K562 (cell line): ENCODE measurements around the gene ARHGAP12. TPM values are rescaled to one million over a fixed set of nuclear protein-coding genes. Genes with fewer than 3 reads are reported as not detected.
A peak's percentile ranks its signal among the peaks of the same experiment; 100 is the strongest.

ENCODE experiments used
- ATF7 ChIP-seq: fragments of 450-650 bp; IDR thresholded peaks from 2 replicates; pipeline ENCODE4 v1.7.1; 2014; ENCODE audit warnings: mild to moderate bottlenecking, moderate library complexity
- CREB1 ChIP-seq, 2 experiments: sonication (generic) in 1 of 2; formaldehyde crosslinking in 1 of 2; IDR thresholded peaks; 2 replicates each; pipeline versions ENCODE4 v1.6.1 to v1.8.0; 2012 to 2022; ENCODE audit warnings: inconsistent platforms in 1 of 2, mild to moderate bottlenecking in 1 of 2, missing genetic modification reagents in 1 of 2, moderate library complexity in 1 of 2
- CTBP1 ChIP-seq: fragments of 450-650 bp; IDR thresholded peaks from 2 replicates; pipeline ENCODE4 v1.6.1; 2016; ENCODE audit warnings: borderline replicate concordance
- EP400 ChIP-seq: fragments of 450-650 bp; IDR thresholded peaks from 2 replicates; pipeline ENCODE4 v1.6.1; 2017; ENCODE audit warnings: antibody characterized with exemption, mild to moderate bottlenecking, moderate library complexity
- HDAC6 ChIP-seq: IDR thresholded peaks from 2 replicates; pipeline ENCODE4 v1.6.1; 2012; ENCODE audit warnings: low read depth, mild to moderate bottlenecking, control low read depth, inconsistent platforms, low read length, moderate library complexity
- KDM5B ChIP-seq: fragments of 200-600 bp; sonication (generic); IDR thresholded peaks from 2 replicates; pipeline ENCODE4 v1.6.1; 2012; ENCODE audit warnings: low read depth, mild to moderate bottlenecking, moderate library complexity, low read length, control low read depth, inconsistent platforms; ENCODE audit not compliant: insufficient replicate concordance
- MECOM ChIP-seq: fragments of 250-450 bp; sonication (Bioruptor Pico); IDR thresholded peaks from 2 replicates; pipeline ENCODE4 v1.8.0; 2022; ENCODE audit warnings: inconsistent platforms
- MYC ChIP-seq, 2 experiments: fragments of 250-450 bp in 1 of 2; sonication (Bioruptor Pico) in 1 of 2; IDR thresholded peaks; 2 replicates each; pipeline versions ENCODE4 v1.5.1 to v1.6.1; 2012 to 2021; ENCODE audit warnings: low read depth in 2 of 2, borderline replicate concordance in 1 of 2, improper control_type of control experiment in 1 of 2, low read length in 1 of 2, mild to moderate bottlenecking in 1 of 2, moderate library complexity in 1 of 2
- PCBP1 ChIP-seq: fragments of 200-400 bp; formaldehyde crosslinking; IDR thresholded peaks from 2 replicates; pipeline ENCODE4 v1.6.1; 2018; ENCODE audit warnings: mild to moderate bottlenecking, low read depth, low read length; ENCODE audit not compliant: poor library complexity, severe bottlenecking
- PML ChIP-seq: IDR thresholded peaks from 2 replicates; pipeline ENCODE4 v1.6.1; 2012; ENCODE audit warnings: low read length, inconsistent platforms
- RBFOX2 ChIP-seq: fragments of 200-400 bp; formaldehyde crosslinking; IDR thresholded peaks from 2 replicates; pipeline ENCODE4 v1.6.1; 2017; ENCODE audit warnings: low read depth, mild to moderate bottlenecking, low read length, moderate library complexity
- SMARCC2 ChIP-seq: fragments of 450-650 bp; IDR thresholded peaks from 2 replicates; pipeline ENCODE4 v1.6.1; 2017; ENCODE audit warnings: antibody characterized with exemption, moderate library complexity, mild to moderate bottlenecking, low read depth
- TAF9B ChIP-seq: fragments of 450-650 bp; IDR thresholded peaks from 2 replicates; pipeline ENCODE4 v1.6.1; 2018; ENCODE audit warnings: mild to moderate bottlenecking; ENCODE audit not compliant: partially characterized antibody
- YY1 ChIP-seq, 3 experiments: IDR thresholded peaks; 2 replicates each; pipeline ENCODE4 v1.6.1; 2011; ENCODE audit warnings: low read length in 2 of 3, mild to moderate bottlenecking in 2 of 3, moderate library complexity in 2 of 3, borderline replicate concordance in 1 of 3, control low read depth in 1 of 3, low read depth in 1 of 3; ENCODE audit not compliant: insufficient read depth in 3 of 3, insufficient replicate concordance in 2 of 3, control insufficient read depth in 1 of 3, insufficient read length in 1 of 3; ENCODE audit errors: extremely low read depth in 1 of 3
- ZNF143 ChIP-seq: sonication (generic); formaldehyde crosslinking; IDR thresholded peaks from 2 replicates; pipeline ENCODE4 v1.9.0; 2022; ENCODE audit warnings: mild to moderate bottlenecking, missing genetic modification reagents
- ZNF175 ChIP-seq: fragments of 200-800 bp; sonication (Bioruptor generic); IDR thresholded peaks from 2 replicates; pipeline ENCODE4 v1.6.1; 2016; ENCODE audit warnings: low read depth, mild to moderate bottlenecking, missing genetic modification characterization, missing compliant biosample characterization
- ZNF347 ChIP-seq: fragments of 450-650 bp; formaldehyde crosslinking; IDR thresholded peaks from 2 replicates; pipeline ENCODE4 v1.4.0; 2020; ENCODE audit warnings: low read depth, mild to moderate bottlenecking, moderate library complexity
- ZNF695 ChIP-seq: fragments of 450-650 bp; formaldehyde crosslinking; IDR thresholded peaks from 2 replicates; pipeline ENCODE4 v1.4.0; 2020; ENCODE audit warnings: mild to moderate bottlenecking, moderate library complexity
- ZNF785 ChIP-seq: fragments of 250-450 bp; sonication (Bioruptor Pico); IDR thresholded peaks from 2 replicates; pipeline ENCODE4 v1.4.0; 2020; ENCODE audit warnings: mild to moderate bottlenecking
- polyA plus RNA-seq, 8 experiments: library from polyadenylated mRNA; depleted of rRNA in 4 of 8; stranded (reverse) in 5 of 8; unstranded in 3 of 8; fragments of >200 nt; fragmentation: Nextera tagmentation in 2 of 8; fragmentation: Illumina TruSeq in 1 of 8; extraction: Ambion mirVana in 2 of 8; extraction: Trizol in 1 of 8; gene quantifications; 2 replicates each; pipeline versions ENCODE4 v1.2.1 to v1.2.3, GENCODE V29; 2011 to 2014; ENCODE audit warnings: inconsistent platforms in 1 of 8, missing spikeins in 1 of 8
- total RNA-seq, 7 experiments: library from RNA; depleted of rRNA in 6 of 7; stranded (reverse); fragments of >200 nt in 6 of 7; fragmentation: Illumina TruSeq in 2 of 7; extraction: Trizol in 2 of 7; gene quantifications; 2 replicates each; pipeline versions ENCODE4 v1.2.1 to v1.2.3, GENCODE V29; 2011 to 2021; ENCODE audit warnings: low replicate concordance in 1 of 7
- TF ChIP-seq, protein P1 (sequence below): fragments of 250-450 bp; sonication (Bioruptor Pico); IDR thresholded peaks from 2 replicates; pipeline ENCODE4 v1.9.0; 2021; ENCODE audit warnings: mild to moderate bottlenecking, inconsistent platforms
- TF ChIP-seq, protein P2 (sequence below): fragments of 150-350 bp; conservative IDR thresholded peaks from 2 replicates; pipeline ENCODE4 v1.6.1; 2014; ENCODE audit warnings: low read length

ARHGAP12 gene
- total and polyA plus RNA-seq, 9 of the 15 experiments (the other 6 are each of a cell fraction or from before 2014, with no cell fraction given) = 4.4 to 18.7 (median 10.1) TPM

DNA sequence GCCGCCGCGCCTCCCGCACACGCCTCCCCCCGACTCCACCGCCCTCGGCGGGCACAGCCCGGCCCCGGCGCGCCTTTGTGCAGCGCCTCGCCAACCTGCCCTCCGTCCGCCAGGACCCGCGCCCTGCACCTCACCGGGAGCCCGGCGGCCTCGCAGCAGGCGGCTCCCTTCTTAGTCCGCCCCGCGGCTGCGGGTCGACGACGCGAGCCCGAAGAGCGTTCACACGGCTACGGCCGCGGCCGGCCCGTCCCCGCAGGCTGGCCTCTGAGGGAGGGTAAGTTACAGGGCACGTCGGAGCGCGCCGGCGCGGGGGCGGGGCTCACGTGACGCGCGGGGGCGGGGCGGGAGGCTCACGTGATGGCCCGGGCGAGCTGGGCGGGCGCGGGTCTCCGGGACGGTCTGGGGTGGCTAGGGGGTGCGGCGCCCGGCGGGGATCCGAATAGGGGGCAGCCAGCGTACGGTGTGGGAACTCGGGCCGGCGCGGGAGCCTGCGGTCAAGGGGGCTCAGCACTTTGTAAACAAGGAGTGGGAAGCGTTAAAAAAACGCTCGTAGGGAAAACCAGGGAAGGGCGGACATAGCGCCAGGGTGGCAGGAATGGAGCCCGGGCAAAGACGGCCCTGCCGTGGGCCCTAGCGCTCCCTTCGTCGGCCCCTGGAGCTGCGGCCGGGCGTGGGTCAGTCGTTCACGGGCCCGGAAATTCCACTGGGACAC, at the start of gene ARHGAP12 (continued):
- TF ChIP-seq ZNF143 (CRISPR knock-in tag) (0 out of 2 replicates have a peak, but pooled peaks have one; percentile 29), YY1 (IDR thresholded peaks at IDR 0.05; ENCODE audit: borderline replicate concordance in 1 of 3, control insufficient read depth in 1 of 3, extremely low read depth in 1 of 3, insufficient read depth in 3 of 3, insufficient read length in 1 of 3, insufficient replicate concordance in 2 of 3, low read depth in 1 of 3, low read length in 2 of 3) (peak in 1 of 3 experiments; percentile 17), CREB1 (IDR thresholded peaks at IDR 0.05) (0 out of 2 replicates have a peak, but pooled peaks have one; percentile 42), CREB1 (CRISPR knock-in tag; IDR thresholded peaks at IDR 0.05) (0 out of 2 replicates have a peak, but pooled peaks have one; percentile 37), RBFOX2 (peak; percentile 81), MYC (IDR thresholded peaks at IDR 0.05; ENCODE audit: low read depth, low read length) (no peak), MYC (CRISPR knock-in tag; IDR thresholded peaks at IDR 0.05; ENCODE audit: borderline replicate concordance, low read depth) (peak; percentile 81; the same call in 1 of the 2 replicates), KDM5B (peak; percentile 90), HDAC6 (no peak), ZNF347 (no peak), MECOM (no peak), TAF9B (no peak), SMARCC2 (0 out of 2 replicates have a peak, but pooled peaks have one; percentile 16), ZNF785 (no peak), PCBP1 (peak; percentile 32), ZNF175 (CRISPR knock-in tag) (no peak), CTBP1 (peak; percentile 78), PML (peak; percentile 56; the same call in 1 of the 2 replicates), ZNF695 (CRISPR knock-in tag) (0 out of 2 replicates have a peak, but pooled peaks have one; percentile 16), EP400 (peak; percentile 19; the same call in 1 of the 2 replicates), ATF7 (0 out of 2 replicates have a peak, but pooled peaks have one; percentile 13)
- TF ChIP-seq, protein P1, sequence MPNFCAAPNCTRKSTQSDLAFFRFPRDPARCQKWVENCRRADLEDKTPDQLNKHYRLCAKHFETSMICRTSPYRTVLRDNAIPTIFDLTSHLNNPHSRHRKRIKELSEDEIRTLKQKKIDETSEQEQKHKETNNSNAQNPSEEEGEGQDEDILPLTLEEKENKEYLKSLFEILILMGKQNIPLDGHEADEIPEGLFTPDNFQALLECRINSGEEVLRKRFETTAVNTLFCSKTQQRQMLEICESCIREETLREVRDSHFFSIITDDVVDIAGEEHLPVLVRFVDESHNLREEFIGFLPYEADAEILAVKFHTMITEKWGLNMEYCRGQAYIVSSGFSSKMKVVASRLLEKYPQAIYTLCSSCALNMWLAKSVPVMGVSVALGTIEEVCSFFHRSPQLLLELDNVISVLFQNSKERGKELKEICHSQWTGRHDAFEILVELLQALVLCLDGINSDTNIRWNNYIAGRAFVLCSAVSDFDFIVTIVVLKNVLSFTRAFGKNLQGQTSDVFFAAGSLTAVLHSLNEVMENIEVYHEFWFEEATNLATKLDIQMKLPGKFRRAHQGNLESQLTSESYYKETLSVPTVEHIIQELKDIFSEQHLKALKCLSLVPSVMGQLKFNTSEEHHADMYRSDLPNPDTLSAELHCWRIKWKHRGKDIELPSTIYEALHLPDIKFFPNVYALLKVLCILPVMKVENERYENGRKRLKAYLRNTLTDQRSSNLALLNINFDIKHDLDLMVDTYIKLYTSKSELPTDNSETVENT (CRISPR knock-in tag) = peak; percentile 55; the same call in 1 of the 2 replicates
- TF ChIP-seq, protein P2, sequence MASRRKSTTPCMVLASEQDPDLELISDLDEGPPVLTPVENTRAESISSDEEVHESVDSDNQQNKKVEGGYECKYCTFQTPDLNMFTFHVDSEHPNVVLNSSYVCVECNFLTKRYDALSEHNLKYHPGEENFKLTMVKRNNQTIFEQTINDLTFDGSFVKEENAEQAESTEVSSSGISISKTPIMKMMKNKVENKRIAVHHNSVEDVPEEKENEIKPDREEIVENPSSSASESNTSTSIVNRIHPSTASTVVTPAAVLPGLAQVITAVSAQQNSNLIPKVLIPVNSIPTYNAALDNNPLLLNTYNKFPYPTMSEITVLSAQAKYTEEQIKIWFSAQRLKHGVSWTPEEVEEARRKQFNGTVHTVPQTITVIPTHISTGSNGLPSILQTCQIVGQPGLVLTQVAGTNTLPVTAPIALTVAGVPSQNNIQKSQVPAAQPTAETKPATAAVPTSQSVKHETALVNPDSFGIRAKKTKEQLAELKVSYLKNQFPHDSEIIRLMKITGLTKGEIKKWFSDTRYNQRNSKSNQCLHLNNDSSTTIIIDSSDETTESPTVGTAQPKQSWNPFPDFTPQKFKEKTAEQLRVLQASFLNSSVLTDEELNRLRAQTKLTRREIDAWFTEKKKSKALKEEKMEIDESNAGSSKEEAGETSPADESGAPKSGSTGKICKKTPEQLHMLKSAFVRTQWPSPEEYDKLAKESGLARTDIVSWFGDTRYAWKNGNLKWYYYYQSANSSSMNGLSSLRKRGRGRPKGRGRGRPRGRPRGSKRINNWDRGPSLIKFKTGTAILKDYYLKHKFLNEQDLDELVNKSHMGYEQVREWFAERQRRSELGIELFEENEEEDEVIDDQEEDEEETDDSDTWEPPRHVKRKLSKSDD = no peak
